Tibial artery (tissue), 4 donors: ENCODE results near the gene FNDC3B.
A peak's percentile ranks its signal among the peaks of the same experiment; 100 is the strongest.

Experiments used
- DNase-seq, 2 donors: peaks; one replicate each; pipeline ENCODE4 v3.0.0-alpha.2; 2019
- H3K27ac ChIP-seq, 2 donors: fragments of 200-600 bp; sonication (generic) in 1 of 2; 1 replicate in 1 of 2; 2 replicates in 1 of 2; pipeline ENCODE4 v1.5.1; 2018 to 2019; ENCODE audit warnings: mild to moderate bottlenecking in 1 of 2
- H3K27me3 ChIP-seq, 2 donors: fragments of 200-600 bp; sonication (generic) in 1 of 2; one replicate each; pipeline versions ENCODE4 v1.5.1 to v1.6.0; 2016 to 2019
- H3K36me3 ChIP-seq, 3 donors: fragments of 200-600 bp; sonication (generic) in 2 of 3; one replicate each; pipeline ENCODE4 v1.5.1; 2016 to 2019; ENCODE audit warnings: mild to moderate bottlenecking in 2 of 3
- H3K4me1 ChIP-seq, 4 donors: fragments of 200-600 bp; sonication (generic) in 2 of 4; 1 replicate in 3 of 4; 2 replicates in 1 of 4; pipeline ENCODE4 v1.5.1; 2016 to 2019
- H3K4me3 ChIP-seq, 2 donors: fragments of 200-600 bp; sonication (generic) in 1 of 2; 1 replicate in 1 of 2; 2 replicates in 1 of 2; pipeline ENCODE4 v1.5.1; 2018 to 2019; ENCODE audit warnings: mild to moderate bottlenecking in 2 of 2
- H3K9me3 ChIP-seq, 3 donors: fragments of 200-600 bp; sonication (generic) in 1 of 3; one replicate each; pipeline ENCODE4 v1.5.1; 2016 to 2019
- intact Hi-C: fragments of 100-400 bp; cut with DNase I; formaldehyde crosslinking; loops from one replicate; pipeline ENCODE4 v1.15.0; 2023; ENCODE audit warnings: low total_unique reads
- TF ChIP-seq, protein P1 (sequence below), 2 experiments: fragments of 200-600 bp in 1 of 2; fragments of 450-650 bp in 1 of 2; IDR thresholded peaks; one replicate each; pipeline ENCODE4 v1.5.1; 2017 to 2019; ENCODE audit warnings: antibody characterized with exemption in 2 of 2, mild to moderate bottlenecking in 1 of 2, moderate library complexity in 1 of 2

Gene FNDC3B

DNA sequence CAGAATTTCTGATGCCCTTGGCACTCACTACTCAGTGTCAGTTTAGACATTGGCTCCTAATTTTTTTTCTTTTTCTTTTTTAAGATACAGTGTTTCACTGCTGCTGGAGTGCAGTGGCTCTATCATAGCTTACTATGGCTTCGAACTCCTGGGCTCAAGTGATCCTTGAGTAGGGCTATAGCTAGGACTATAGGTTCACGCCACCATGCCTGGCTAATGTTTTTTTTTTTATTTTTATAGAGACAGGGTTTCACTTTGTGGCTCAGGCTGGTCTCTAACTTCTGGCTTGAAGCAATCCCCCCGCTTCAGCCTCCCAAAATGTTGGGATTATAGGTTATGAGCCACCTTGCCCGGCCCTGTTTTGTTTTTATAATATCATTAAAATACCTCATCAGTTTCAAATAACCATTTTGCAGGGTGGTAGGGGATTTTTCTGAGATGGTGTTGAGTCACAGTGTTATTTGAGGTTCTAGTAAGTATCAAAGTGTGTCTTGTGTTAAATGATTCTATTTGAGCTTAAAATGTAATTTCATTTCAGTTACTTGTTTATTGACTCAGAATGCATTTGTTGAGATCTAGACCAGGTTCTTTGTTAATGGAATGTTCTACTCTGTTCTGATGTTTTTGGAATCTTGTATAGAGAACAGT is 7.0 kb downstream of the FNDC3B start:
- no peaks in the 10 kb centered on the region for H3K27me3 ChIP-seq
- intact Hi-C loops = no loop called here
- H3K4me3 ChIP-seq = no peak overlapping the region
- TF ChIP-seq, protein P1, sequence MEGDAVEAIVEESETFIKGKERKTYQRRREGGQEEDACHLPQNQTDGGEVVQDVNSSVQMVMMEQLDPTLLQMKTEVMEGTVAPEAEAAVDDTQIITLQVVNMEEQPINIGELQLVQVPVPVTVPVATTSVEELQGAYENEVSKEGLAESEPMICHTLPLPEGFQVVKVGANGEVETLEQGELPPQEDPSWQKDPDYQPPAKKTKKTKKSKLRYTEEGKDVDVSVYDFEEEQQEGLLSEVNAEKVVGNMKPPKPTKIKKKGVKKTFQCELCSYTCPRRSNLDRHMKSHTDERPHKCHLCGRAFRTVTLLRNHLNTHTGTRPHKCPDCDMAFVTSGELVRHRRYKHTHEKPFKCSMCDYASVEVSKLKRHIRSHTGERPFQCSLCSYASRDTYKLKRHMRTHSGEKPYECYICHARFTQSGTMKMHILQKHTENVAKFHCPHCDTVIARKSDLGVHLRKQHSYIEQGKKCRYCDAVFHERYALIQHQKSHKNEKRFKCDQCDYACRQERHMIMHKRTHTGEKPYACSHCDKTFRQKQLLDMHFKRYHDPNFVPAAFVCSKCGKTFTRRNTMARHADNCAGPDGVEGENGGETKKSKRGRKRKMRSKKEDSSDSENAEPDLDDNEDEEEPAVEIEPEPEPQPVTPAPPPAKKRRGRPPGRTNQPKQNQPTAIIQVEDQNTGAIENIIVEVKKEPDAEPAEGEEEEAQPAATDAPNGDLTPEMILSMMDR (IDR thresholded peaks at IDR 0.05) = no peak
- peak overlapping the region; percentile 17 to 31 for H3K27ac ChIP-seq
- peaks cover 0 to 66% (median 21%) of the 10 kb centered on the region in 4 donors for H3K4me1 ChIP-seq
- peaks cover 0 to 14% (median 10%) of the 10 kb centered on the region in 3 donors for H3K36me3 ChIP-seq
- DNase-seq = no peak
- no peaks in the 10 kb centered on the region for H3K9me3 ChIP-seq

DNA sequence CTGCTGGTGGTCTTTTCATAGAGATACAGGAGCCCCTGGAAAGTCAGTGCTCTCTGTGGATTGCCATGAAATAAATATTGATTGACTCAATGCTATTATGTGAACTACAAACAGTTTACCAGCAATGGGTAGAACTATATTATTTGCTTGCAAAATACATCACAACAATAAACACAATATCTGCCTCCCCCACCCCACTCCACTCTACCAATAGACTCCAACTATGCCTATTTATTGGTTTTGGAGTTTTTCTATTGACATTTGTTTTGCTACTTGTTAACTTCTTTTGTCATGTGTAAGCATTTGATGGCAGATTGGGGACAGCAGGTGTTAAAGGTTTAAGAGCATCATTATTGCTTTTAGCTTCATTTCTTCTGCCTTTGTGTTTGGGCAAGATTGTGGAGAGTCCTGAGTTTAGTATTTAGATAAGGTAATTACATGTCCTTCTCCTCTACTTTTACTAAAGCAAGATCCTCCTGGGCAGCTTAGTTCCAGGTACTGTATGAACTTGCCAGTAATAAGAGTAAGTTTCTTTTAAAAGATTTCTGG is 8.3 kb downstream of the FNDC3B start:
- TF ChIP-seq, protein P1 (IDR thresholded peaks at IDR 0.05) = no peak
- no peak overlapping the region for H3K4me3 ChIP-seq
- H3K27me3 ChIP-seq = no peaks in the 10 kb centered on the region
- no peak for DNase-seq
- peaks cover 0 to 61% (median 25%) of the 10 kb centered on the region in 4 donors for H3K4me1 ChIP-seq
- no peaks in the 10 kb centered on the region for H3K9me3 ChIP-seq
- H3K36me3 ChIP-seq = peaks cover 0 to 20% (median 19%) of the 10 kb centered on the region in 3 donors
- no peak overlapping the region for H3K27ac ChIP-seq
- intact Hi-C loops = no loop called here

DNA sequence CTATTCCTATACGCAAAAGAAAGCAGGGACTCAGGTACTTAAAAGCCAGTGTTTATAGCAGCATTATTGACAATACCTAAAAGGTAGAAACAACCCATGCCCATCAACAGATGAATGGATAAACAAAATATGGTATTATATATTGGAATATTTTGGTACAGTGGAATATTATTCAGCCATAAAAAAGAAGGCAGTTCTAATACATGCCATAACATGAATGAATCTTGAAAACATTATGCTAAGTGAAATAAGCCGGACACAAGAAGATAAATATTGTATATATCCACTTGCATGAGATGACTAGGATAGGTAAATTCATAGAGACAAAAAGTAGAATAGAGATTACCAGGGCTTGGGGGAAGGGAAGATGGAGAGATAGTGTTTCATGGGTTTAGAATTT is 9.2 kb downstream of the FNDC3B start:
- Histone ChIP-seq H3K9me3 (no peaks in the 10 kb centered on the region), H3K27ac (no peak overlapping the region), H3K4me3 (no peak overlapping the region), H3K27me3 (no peaks in the 10 kb centered on the region), H3K36me3 (peaks cover 0 to 21% (median 20%) of the 10 kb centered on the region in 3 donors), H3K4me1 (peaks cover 0 to 60% (median 23%) of the 10 kb centered on the region in 4 donors)
- TF ChIP-seq, protein P1 (IDR thresholded peaks at IDR 0.05) = no peak
- intact Hi-C loops = no loop called here
- DNase-seq = no peak

DNA sequence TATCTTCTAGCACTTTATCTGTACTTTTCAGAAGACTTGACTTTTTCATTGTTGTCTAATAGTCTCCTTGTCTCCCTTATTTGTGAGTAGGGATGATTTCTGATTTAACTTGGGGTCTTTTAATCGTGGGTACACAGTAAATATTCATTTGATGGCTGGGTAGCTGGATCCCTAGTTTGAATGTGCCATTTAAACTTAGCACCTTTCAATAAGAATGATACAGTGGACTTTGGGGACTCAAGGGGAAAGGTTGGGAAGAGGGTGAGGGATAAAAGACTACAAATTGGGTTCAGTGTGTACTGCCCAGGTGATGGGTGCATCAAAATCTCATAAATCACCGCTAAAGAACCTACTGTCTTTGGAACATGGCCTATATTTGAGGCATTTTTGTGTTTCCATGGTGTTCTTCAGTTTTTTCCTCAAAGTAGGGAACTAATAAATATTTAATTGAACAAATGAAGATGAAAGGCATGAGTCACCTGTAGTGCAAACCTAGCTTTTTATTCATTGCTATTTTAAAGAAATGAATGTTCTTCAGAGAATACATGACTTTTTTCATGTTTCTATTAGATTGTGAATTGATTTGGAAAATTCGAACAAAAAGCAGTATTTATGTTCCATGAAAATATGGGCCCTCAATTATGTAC is 12.1 kb downstream of the FNDC3B start:
- no peaks in the 10 kb centered on the region for H3K9me3 ChIP-seq
- H3K4me3 ChIP-seq = no peak overlapping the region
- no peak for DNase-seq
- H3K27ac ChIP-seq = no peak overlapping the region
- peaks cover 0 to 58% (median 30%) of the 10 kb centered on the region in 4 donors for H3K4me1 ChIP-seq
- H3K36me3 ChIP-seq = peaks cover 0 to 21% (median 20%) of the 10 kb centered on the region in 3 donors
- H3K27me3 ChIP-seq = no peaks in the 10 kb centered on the region
- intact Hi-C loops = no loop called here
- TF ChIP-seq, protein P1 (IDR thresholded peaks at IDR 0.05) = no peak

DNA sequence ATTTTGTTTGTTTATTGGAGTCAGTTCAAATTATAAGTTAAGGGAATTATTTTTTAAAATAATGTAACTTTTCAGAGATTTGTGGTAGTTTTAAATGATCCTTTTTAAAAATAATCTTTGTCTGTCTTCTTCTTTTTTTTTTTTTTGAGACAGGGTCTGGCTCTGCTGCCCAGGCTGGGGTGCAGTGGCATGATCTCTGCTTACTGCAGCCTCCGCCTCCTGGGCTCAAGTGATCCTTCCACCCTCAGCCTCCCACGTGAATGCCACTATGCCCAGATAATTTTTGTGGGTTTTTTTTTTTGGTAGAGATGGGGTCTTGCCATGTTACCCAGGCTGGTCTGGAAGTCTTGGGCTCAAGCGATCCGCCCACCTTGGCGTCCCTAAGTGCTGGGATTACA is 12.6 kb downstream of the FNDC3B start:
- Histone ChIP-seq H3K4me1 (peaks cover 0 to 58% (median 34%) of the 10 kb centered on the region in 4 donors), H3K9me3 (no peaks in the 10 kb centered on the region), H3K4me3 (no peak overlapping the region), H3K27ac (no peak overlapping the region), H3K27me3 (no peaks in the 10 kb centered on the region), H3K36me3 (peaks cover 0 to 21% (median 20%) of the 10 kb centered on the region in 3 donors)
- intact Hi-C loops = no loop called here
- DNase-seq = no peak
- TF ChIP-seq, protein P1 (IDR thresholded peaks at IDR 0.05) = no peak
